Mucosa of rectum (tissue), 2 donors: ENCODE results near the gene POU2F3.

Experiments used
- H3K27ac ChIP-seq, 2 donors: one replicate each; pipeline ENCODE4 v1.7.0; 2013; ENCODE audit warnings: inconsistent platforms in 2 of 2, low read depth in 2 of 2, low read length in 2 of 2
- H3K27me3 ChIP-seq, 2 donors: one replicate each; pipeline ENCODE4 v1.7.0; 2013; ENCODE audit warnings: low read length in 2 of 2; ENCODE audit not compliant: control insufficient read depth in 2 of 2, insufficient read depth in 2 of 2
- H3K36me3 ChIP-seq, 2 donors: one replicate each; pipeline ENCODE4 v1.7.0; 2013; ENCODE audit warnings: low read length in 2 of 2; ENCODE audit not compliant: control insufficient read depth in 2 of 2, insufficient read depth in 2 of 2
- H3K4me1 ChIP-seq, 2 donors: one replicate each; pipeline ENCODE4 v1.7.0; 2013; ENCODE audit warnings: low read length in 2 of 2, mild to moderate bottlenecking in 1 of 2; ENCODE audit not compliant: control insufficient read depth in 2 of 2, insufficient read depth in 2 of 2
- H3K4me3 ChIP-seq, 2 donors: one replicate each; pipeline ENCODE4 v1.7.0; 2013; ENCODE audit warnings: low read length in 2 of 2
- H3K9ac ChIP-seq, 2 donors: one replicate each; pipeline ENCODE4 v1.7.0; 2013; ENCODE audit warnings: low read length in 2 of 2, low read depth in 1 of 2, mild to moderate bottlenecking in 1 of 2
- H3K9me3 ChIP-seq, 2 donors: one replicate each; pipeline ENCODE4 v1.7.0; 2013; ENCODE audit warnings: low read length in 2 of 2; ENCODE audit not compliant: control insufficient read depth in 2 of 2
- donor health status: healthy.
- donor health status: Normal muscosa, but diverticular disease.

POU2F3 gene

GRCh38 chr11:120233207-120233803, 6.6 kb upstream of the POU2F3 start:
- peaks cover 7 to 32% of the 10 kb centered on the region in 2 donors for H3K4me1 ChIP-seq
- no peak overlapping the region for H3K9ac ChIP-seq
- no peaks in the 10 kb centered on the region for H3K9me3 ChIP-seq
- no peak overlapping the region for H3K4me3 ChIP-seq
- no peaks in the 10 kb centered on the region for H3K27me3 ChIP-seq
- peaks cover 3 to 8% of the 10 kb centered on the region in 2 donors for H3K36me3 ChIP-seq
- H3K27ac ChIP-seq: no peak overlapping the region

- peaks cover 6 to 7% of the 10 kb centered on the region in 2 donors for H3K27me3 ChIP-seq
- H3K9ac ChIP-seq: no peak overlapping the region
- H3K4me1 ChIP-seq: peaks cover 7 to 33% of the 10 kb centered on the region in 2 donors
- H3K9me3 ChIP-seq: no peaks in the 10 kb centered on the region
- no peak overlapping the region for H3K4me3 ChIP-seq
- no peak overlapping the region for H3K27ac ChIP-seq
- no peaks in the 10 kb centered on the region for H3K36me3 ChIP-seq
Measured at GRCh38 chr11:120235024-120235628, 4.8 kb upstream of the POU2F3 start.

GRCh38 chr11:120236169-120237107, 3.5 kb upstream of the POU2F3 start:
- no peaks in the 10 kb centered on the region for H3K9me3 ChIP-seq
- no peak overlapping the region for H3K9ac ChIP-seq
- peaks cover 7 to 31% of the 10 kb centered on the region in 2 donors for H3K4me1 ChIP-seq
- no peak overlapping the region for H3K4me3 ChIP-seq
- peaks cover 17% of the 10 kb centered on the region in 2 donors for H3K27me3 ChIP-seq
- H3K27ac ChIP-seq: no peak overlapping the region
- H3K36me3 ChIP-seq: no peaks in the 10 kb centered on the region

GRCh38 chr11:120238968-120239620, 846 bp upstream of the POU2F3 start:
- Histone ChIP-seq H3K4me3 (no peak overlapping the region), H3K9me3 (no peaks in the 10 kb centered on the region), H3K27ac (no peak overlapping the region), H3K27me3 (peaks cover 17 to 31% of the 10 kb centered on the region in 2 donors), H3K9ac (no peak overlapping the region), H3K36me3 (no peaks in the 10 kb centered on the region), H3K4me1 (peaks cover 2 to 10% of the 10 kb centered on the region in 2 donors)

- no peaks in the 10 kb centered on the region for H3K9me3 ChIP-seq
- H3K4me1 ChIP-seq: peaks cover 0 to 3% of the 10 kb centered on the region in 2 donors
- H3K36me3 ChIP-seq: no peaks in the 10 kb centered on the region
- H3K27me3 ChIP-seq: peaks cover 17 to 33% of the 10 kb centered on the region in 2 donors
- no peak overlapping the region for H3K4me3 ChIP-seq
- H3K27ac ChIP-seq: no peak overlapping the region
- no peak overlapping the region for H3K9ac ChIP-seq
Measured at GRCh38 chr11:120240866-120241265, 926 bp downstream of the POU2F3 start.

GRCh38 chr11:120241277-120241676, 1.3 kb downstream of the POU2F3 start:
- H3K4me3 ChIP-seq: no peak overlapping the region
- H3K9me3 ChIP-seq: no peaks in the 10 kb centered on the region
- H3K27me3 ChIP-seq: peaks cover 17 to 33% of the 10 kb centered on the region in 2 donors
- no peak overlapping the region for H3K9ac ChIP-seq
- peaks cover 0 to 3% of the 10 kb centered on the region in 2 donors for H3K4me1 ChIP-seq
- no peaks in the 10 kb centered on the region for H3K36me3 ChIP-seq
- H3K27ac ChIP-seq: no peak overlapping the region

- no peaks in the 10 kb centered on the region for H3K9me3 ChIP-seq
- H3K36me3 ChIP-seq: no peaks in the 10 kb centered on the region
- H3K4me1 ChIP-seq: peaks cover 0 to 3% of the 10 kb centered on the region in 2 donors
- H3K4me3 ChIP-seq: no peak overlapping the region
- no peak overlapping the region for H3K27ac ChIP-seq
- H3K27me3 ChIP-seq: peaks cover 18 to 33% of the 10 kb centered on the region in 2 donors
- no peak overlapping the region for H3K9ac ChIP-seq
Measured at GRCh38 chr11:120243221-120243620, 3.3 kb downstream of the POU2F3 start.

GRCh38 chr11:120244476-120245365, 4.8 kb downstream of the POU2F3 start:
- no peak overlapping the region for H3K9ac ChIP-seq
- no peaks in the 10 kb centered on the region for H3K36me3 ChIP-seq
- H3K27me3 ChIP-seq: peaks cover 16 to 28% of the 10 kb centered on the region in 2 donors
- H3K4me1 ChIP-seq: peaks cover 0 to 3% of the 10 kb centered on the region in 2 donors
- H3K4me3 ChIP-seq: no peak overlapping the region
- no peak overlapping the region for H3K27ac ChIP-seq
- H3K9me3 ChIP-seq: no peaks in the 10 kb centered on the region

GRCh38 chr11:120245434-120245833, 5.5 kb downstream of the POU2F3 start:
- H3K4me1 ChIP-seq: no peaks in the 10 kb centered on the region
- H3K4me3 ChIP-seq: no peak overlapping the region
- no peaks in the 10 kb centered on the region for H3K36me3 ChIP-seq
- peaks cover 17 to 24% of the 10 kb centered on the region in 2 donors for H3K27me3 ChIP-seq
- H3K9me3 ChIP-seq: no peaks in the 10 kb centered on the region
- H3K27ac ChIP-seq: no peak overlapping the region
- no peak overlapping the region for H3K9ac ChIP-seq
